DND-41 (cell line): ENCODE measurements around the gene NUP214.

Experiments used
- ATAC-seq: fragments of 200-7000 bp; cut with Tn5 transposase; 3 replicates; pipeline ENCODE4 v1.9.1; 2021; ENCODE audit warnings: low read depth; ENCODE audit not compliant: insufficient read depth
- DNase-seq: peaks from one replicate; pipeline ENCODE4 v3.0.0-alpha.2; 2020
- H2AFZ ChIP-seq: 2 replicates; pipeline ENCODE4 v1.6.0; 2012; ENCODE audit warnings: low read depth, low read length
- H3K27ac ChIP-seq: 2 replicates; pipeline ENCODE4 v1.5.1; 2012; ENCODE audit warnings: low read length, inconsistent platforms
- H3K27me3 ChIP-seq: fragments of 200-600 bp; sonication (generic); 2 replicates; pipeline ENCODE4 v1.6.0; 2012; ENCODE audit warnings: low read length, mild to moderate bottlenecking, inconsistent platforms; ENCODE audit not compliant: insufficient read depth, poor library complexity
- H3K36me3 ChIP-seq: 2 replicates; pipeline ENCODE4 v1.5.1; 2012; ENCODE audit warnings: low read length, inconsistent platforms; ENCODE audit not compliant: insufficient read depth
- H3K4me1 ChIP-seq: 2 replicates; pipeline ENCODE4 v1.5.1; 2012; ENCODE audit warnings: mild to moderate bottlenecking, low read length; ENCODE audit not compliant: insufficient read depth
- H3K4me2 ChIP-seq: 2 replicates; pipeline ENCODE4 v1.6.0; 2012; ENCODE audit warnings: mild to moderate bottlenecking, moderate library complexity, low read length, inconsistent platforms; ENCODE audit not compliant: insufficient read depth
- H3K4me3 ChIP-seq, 2 experiments: fragments of 200-600 bp in 1 of 2; shearing (Covaris generic) in 1 of 2; 2 replicates each; pipeline ENCODE4 v1.5.1; 2012 to 2016; ENCODE audit warnings: inconsistent platforms in 2 of 2, low read length in 2 of 2, mild to moderate bottlenecking in 2 of 2, low read depth in 1 of 2, moderate library complexity in 1 of 2
- H3K79me2 ChIP-seq: 2 replicates; pipeline ENCODE4 v1.6.0; 2012; ENCODE audit warnings: low read length, inconsistent platforms; ENCODE audit not compliant: insufficient read depth
- H3K9ac ChIP-seq: 2 replicates; pipeline ENCODE4 v1.6.0; 2012; ENCODE audit warnings: low read depth, mild to moderate bottlenecking, inconsistent platforms, low read length, moderate library complexity
- H3K9me3 ChIP-seq: 2 replicates; pipeline ENCODE4 v1.5.1; 2012; ENCODE audit warnings: low read length, moderate library complexity, mild to moderate bottlenecking, inconsistent platforms; ENCODE audit not compliant: insufficient read depth, severe bottlenecking
- H4K20me1 ChIP-seq: 2 replicates; pipeline ENCODE4 v1.6.0; 2012; ENCODE audit warnings: low read length; ENCODE audit not compliant: insufficient read depth
- EZH2 ChIP-seq: IDR thresholded peaks from 3 replicates; pipeline ENCODE4 v1.6.1; 2012; ENCODE audit warnings: borderline replicate concordance, low read depth, mild to moderate bottlenecking, moderate library complexity, low read length, inconsistent platforms; ENCODE audit not compliant: severe bottlenecking
- TF ChIP-seq, protein P1 (sequence below): IDR thresholded peaks from 2 replicates; pipeline ENCODE4 v1.5.1; 2012; ENCODE audit warnings: borderline replicate concordance, low read length, moderate library complexity, mild to moderate bottlenecking; ENCODE audit not compliant: poor library complexity, severe bottlenecking; ENCODE audit errors: extremely low read depth

NUP214 gene

DNA sequence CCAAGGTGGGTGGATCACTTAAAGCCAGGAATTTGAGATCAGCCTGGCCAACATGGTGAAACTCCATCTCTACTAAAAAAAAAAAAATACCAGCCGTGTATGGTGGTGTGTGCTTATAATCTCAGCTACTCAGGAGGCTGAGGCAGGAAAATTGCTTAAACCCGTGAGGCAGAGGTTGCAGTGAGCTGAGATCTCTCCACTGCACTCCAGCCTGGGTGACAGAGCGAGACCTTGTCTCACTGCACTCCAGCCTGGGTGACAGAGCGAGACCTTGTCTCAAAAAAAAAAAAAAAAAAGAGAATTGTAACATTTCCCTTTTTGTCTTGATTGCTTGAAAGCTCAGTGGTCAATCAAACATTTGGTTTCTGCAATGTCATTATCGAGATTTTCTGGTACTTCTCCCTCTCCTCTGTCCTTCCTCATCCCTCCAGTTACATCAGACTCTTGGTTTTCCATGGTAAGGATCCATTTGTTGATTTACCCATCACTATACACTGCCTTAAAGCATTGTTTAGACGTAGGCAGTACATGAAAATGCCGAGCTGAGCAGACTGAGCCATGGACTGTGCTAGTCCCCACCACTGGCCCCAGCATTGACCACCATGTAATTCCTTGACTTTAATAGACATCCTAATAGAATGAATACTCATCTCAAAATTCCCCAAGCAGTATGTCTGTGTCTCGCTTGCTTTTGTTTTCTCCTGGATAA lies 40.6 kb upstream of the NUP214 start:
- Histone ChIP-seq H3K79me2 (no peaks in the 10 kb centered on the region), H2AFZ (no peak overlapping the region), H3K27me3 (no peaks in the 10 kb centered on the region), H4K20me1 (no peaks in the 10 kb centered on the region), H3K4me3 (no peak overlapping the region), H3K36me3 (no peaks in the 10 kb centered on the region), H3K9me3 (no peaks in the 10 kb centered on the region), H3K4me2 (no peak overlapping the region), H3K27ac (no peak overlapping the region), H3K4me1 (no peaks in the 10 kb centered on the region), H3K9ac (no peak overlapping the region)
- no peak for ATAC-seq
- TF ChIP-seq EZH2, result no peak
- TF ChIP-seq, protein P1, sequence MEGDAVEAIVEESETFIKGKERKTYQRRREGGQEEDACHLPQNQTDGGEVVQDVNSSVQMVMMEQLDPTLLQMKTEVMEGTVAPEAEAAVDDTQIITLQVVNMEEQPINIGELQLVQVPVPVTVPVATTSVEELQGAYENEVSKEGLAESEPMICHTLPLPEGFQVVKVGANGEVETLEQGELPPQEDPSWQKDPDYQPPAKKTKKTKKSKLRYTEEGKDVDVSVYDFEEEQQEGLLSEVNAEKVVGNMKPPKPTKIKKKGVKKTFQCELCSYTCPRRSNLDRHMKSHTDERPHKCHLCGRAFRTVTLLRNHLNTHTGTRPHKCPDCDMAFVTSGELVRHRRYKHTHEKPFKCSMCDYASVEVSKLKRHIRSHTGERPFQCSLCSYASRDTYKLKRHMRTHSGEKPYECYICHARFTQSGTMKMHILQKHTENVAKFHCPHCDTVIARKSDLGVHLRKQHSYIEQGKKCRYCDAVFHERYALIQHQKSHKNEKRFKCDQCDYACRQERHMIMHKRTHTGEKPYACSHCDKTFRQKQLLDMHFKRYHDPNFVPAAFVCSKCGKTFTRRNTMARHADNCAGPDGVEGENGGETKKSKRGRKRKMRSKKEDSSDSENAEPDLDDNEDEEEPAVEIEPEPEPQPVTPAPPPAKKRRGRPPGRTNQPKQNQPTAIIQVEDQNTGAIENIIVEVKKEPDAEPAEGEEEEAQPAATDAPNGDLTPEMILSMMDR, result no peak
- DNase-seq, result no peak

DNA sequence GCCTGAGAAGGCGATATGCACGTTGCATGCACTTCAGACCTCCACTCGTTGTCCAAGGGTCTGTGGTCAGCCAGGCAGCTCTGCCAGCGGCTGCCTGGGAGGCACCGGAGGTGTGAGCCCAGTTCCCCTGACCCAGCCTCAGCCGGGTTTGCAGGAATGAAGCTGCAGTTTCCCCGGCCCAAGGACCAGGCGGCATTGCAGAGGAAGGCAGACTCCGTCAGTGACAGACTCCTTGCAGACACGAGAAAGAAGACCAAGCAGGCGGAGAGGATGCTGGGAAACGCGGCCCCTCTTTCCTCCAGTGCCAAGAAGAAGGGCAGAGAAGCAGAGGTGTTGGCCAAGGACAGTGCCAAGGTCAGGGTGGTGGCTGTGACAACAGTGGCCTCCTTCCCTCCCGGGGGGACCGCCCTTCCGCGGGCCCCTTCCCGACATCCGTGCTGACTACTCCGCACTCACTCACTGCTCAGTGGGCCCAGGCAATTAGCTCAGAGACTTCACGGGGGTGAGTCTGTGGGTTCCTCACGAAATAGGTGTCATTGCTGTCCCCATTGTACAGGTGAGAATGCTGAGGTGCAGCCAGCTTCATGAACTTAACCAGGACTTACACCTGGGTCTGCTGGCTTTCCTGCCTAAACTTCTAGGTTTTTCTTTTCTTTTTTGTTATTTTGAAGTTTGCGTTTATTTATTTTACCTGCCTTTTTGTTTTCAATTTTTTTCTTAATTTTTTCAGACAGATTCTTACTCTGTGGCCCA lies 39.8 kb upstream of the NUP214 start:
- H2AFZ ChIP-seq, result no peak overlapping the region
- DNase-seq, result no peak
- H3K4me3 ChIP-seq, result no peak overlapping the region
- no peak for ATAC-seq
- H3K79me2 ChIP-seq, result no peaks in the 10 kb centered on the region
- no peaks in the 10 kb centered on the region for H3K36me3 ChIP-seq
- no peaks in the 10 kb centered on the region for H3K27me3 ChIP-seq
- no peak for TF ChIP-seq EZH2
- TF ChIP-seq, protein P1, result no peak
- no peaks in the 10 kb centered on the region for H3K9me3 ChIP-seq
- H3K27ac ChIP-seq, result no peak overlapping the region
- no peak overlapping the region for H3K9ac ChIP-seq
- H3K4me2 ChIP-seq, result no peak overlapping the region
- H4K20me1 ChIP-seq, result no peaks in the 10 kb centered on the region
- no peaks in the 10 kb centered on the region for H3K4me1 ChIP-seq

DNA sequence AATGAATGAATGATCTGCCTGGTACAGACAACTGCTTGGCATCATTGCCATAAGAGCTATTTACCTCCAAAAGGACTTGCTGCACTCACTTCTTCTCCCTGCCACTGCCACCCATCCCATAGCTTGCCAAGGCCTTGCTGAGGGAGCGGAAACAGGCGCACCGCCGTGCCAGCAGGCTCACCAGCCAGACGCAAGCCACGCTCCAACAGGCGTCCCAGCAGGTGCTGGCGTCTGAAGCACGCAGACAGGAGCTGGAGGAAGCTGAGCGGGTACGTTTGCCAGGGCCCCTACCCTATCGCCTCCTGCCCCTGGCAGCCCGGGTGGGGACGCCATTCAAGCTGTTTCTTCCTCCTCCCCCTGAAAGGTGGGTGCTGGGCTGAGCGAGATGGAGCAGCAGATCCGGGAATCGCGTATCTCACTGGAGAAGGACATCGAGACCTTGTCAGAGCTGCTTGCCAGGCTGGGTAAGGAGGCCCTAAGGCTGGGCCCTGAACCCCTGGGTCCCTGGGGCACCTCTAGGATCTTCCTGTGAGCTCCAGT lies 38.0 kb upstream of the NUP214 start:
- H3K4me2 ChIP-seq, result no peak overlapping the region
- no peak overlapping the region for H3K9ac ChIP-seq
- ATAC-seq (no peak), DNase-seq (no peak)
- H3K27me3 ChIP-seq, result no peaks in the 10 kb centered on the region
- H3K4me1 ChIP-seq, result no peaks in the 10 kb centered on the region
- H2AFZ ChIP-seq, result no peak overlapping the region
- H4K20me1 ChIP-seq, result no peaks in the 10 kb centered on the region
- no peak for TF ChIP-seq EZH2
- TF ChIP-seq, protein P1, result no peak
- no peaks in the 10 kb centered on the region for H3K79me2 ChIP-seq
- no peak overlapping the region for H3K27ac ChIP-seq
- no peak overlapping the region for H3K4me3 ChIP-seq
- no peaks in the 10 kb centered on the region for H3K9me3 ChIP-seq
- H3K36me3 ChIP-seq, result no peaks in the 10 kb centered on the region
